ENCODE data around the gene PFKFB3.

DNA sequence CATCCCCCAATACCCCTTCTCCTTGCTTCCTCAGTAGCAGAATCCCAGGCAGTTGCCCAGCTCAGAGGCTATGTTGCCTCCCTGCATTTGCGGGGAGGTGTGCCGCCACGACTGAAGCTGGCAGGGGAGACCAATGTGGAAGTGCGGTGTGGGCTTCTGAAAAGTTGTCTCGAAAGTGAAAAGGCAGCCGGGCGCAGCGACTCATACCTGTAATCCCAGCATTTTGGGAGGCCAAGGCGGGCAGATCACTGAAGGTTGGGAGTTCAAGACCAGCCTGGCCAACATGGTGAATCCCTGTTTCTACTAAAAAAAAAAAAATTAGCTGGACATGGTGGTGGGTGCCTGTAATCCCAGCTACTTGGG is 15.9 kb upstream of the PFKFB3 start:
- TF ChIP-seq, protein P1, sequence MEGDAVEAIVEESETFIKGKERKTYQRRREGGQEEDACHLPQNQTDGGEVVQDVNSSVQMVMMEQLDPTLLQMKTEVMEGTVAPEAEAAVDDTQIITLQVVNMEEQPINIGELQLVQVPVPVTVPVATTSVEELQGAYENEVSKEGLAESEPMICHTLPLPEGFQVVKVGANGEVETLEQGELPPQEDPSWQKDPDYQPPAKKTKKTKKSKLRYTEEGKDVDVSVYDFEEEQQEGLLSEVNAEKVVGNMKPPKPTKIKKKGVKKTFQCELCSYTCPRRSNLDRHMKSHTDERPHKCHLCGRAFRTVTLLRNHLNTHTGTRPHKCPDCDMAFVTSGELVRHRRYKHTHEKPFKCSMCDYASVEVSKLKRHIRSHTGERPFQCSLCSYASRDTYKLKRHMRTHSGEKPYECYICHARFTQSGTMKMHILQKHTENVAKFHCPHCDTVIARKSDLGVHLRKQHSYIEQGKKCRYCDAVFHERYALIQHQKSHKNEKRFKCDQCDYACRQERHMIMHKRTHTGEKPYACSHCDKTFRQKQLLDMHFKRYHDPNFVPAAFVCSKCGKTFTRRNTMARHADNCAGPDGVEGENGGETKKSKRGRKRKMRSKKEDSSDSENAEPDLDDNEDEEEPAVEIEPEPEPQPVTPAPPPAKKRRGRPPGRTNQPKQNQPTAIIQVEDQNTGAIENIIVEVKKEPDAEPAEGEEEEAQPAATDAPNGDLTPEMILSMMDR (IDR thresholded peaks at IDR 0.05), result no peak
- no peak for TF ChIP-seq POLR2A (IDR thresholded peaks at IDR 0.05)
- TF ChIP-seq EP300 (IDR thresholded peaks at IDR 0.05), result no peak

Data from gastroesophageal sphincter (tissue), 3 donors.